Inflammatory macrophage (primary cell): ENCODE measurements around the gene TKT.

Experiments
- DNase-seq, 2 donors: peaks; one replicate each; pipeline ENCODE4 v3.0.0-alpha.2; 2020 to 2022

Gene TKT

GRCh38 chr3:53239800-53240199, 16.0 kb downstream of the TKT start:
- peak in 1 of 2 donors; percentile 66 for DNase-seq

GRCh38 chr3:53238886-53239285, 16.9 kb downstream of the TKT start:
- DNase-seq: peak in 1 of 2 donors; percentile 80

GRCh38 chr3:53238051-53238850, 17.6 kb downstream of the TKT start:
- peak in 1 of 2 donors; percentile 54 for DNase-seq

DNA sequence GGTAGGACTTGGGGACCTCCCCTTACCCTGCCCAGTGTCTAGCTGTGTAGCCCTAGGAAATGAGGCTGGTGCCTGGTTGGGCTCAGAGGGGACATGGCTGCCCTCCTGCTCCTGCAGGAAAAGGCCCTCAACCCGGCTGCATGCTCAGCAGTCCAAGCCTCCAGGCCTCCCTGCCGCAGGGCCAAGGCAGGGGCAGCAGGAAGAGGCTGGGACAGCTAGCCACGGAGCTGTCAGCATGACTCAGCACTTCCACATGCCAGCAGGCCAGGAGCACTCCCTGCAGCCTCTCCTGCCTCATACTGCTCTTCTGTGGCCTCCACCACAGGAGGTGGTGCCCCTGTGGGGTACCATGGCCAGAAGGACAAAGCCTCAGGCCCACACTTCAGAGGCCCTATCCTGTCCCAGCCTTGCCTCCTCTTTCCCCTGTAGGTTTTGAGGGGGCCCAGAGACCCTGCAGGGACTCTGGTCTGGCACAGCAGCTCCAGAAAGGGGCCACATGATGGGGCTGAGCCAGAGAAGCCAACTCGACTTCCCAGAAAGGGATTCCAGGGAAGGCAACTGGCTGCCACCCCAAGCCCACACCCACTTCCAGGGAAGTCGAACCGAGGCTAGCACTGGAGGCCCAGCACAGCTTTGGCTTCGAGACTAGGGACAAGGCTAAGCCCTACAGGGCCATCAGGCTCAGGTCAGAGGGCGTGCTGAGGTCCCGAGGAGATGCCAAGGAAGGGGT, 19.5 kb downstream of the TKT start:
- peak; percentile 59 to 84 for DNase-seq

- DNase-seq: no peak
Measured at GRCh38 chr3:53235545-53235944, 20.3 kb downstream of the TKT start.

DNA sequence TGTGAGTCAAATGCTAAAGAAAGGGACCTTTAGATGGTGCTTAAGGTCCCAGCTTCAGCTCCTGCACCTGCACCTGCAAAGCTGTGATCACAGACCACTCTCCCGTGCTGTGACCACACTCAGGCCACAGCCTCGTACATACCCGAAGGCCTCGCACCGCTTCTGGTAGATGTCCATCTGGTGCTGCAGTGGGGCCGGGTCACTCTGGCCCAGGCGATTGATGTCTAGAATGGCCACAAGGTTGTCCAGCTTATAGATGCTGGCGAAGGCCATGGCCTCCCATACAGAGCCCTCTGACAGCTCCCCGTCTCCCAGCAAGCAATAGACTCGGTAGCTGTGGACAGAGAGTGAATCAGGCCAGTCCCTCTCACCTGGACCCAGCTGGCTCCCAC, 21.0 kb downstream of the TKT start:
- no peak for DNase-seq

- DNase-seq: no peak
Measured at GRCh38 chr3:53234130-53234840, 21.5 kb downstream of the TKT start.

DNA sequence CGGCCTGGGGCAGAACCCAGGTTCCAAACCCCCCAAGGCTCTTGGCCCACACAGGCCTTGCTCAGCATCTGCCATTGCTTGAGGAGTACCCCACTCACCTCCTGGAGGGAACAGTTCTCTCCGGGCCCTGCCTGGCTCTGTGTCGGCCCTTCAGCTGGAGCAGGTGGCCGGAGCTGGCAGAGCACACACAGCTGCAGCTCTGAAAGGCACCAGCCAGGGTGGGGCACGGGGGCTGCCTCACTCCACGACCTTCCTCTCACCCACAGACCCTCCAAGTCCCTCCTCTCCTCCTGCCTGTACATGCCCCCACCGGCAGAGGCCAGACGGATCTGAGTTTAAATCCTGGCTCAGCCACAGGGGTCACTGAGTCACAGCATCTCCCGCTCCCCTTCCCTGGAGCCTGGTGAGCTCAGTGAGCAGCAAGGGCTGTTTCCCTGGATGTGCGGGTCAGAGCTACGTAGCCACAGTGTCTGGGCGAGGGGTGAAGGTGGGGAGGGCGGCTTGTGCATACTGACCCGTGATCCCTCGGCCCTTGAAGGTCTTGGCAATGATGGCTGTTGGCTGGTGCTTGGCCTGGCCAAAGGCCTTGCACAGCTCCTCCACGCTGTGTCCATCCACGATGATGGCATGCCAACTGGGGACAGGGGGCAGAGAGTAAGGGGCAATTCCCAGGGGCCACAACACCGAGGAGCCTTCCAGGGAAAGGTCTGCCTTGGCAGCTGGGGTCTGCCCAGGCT, 23.0 kb downstream of the TKT start:
- no peak for DNase-seq

- no peak for DNase-seq
Measured at GRCh38 chr3:53231532-53232511, 24.0 kb downstream of the TKT start.

DNA sequence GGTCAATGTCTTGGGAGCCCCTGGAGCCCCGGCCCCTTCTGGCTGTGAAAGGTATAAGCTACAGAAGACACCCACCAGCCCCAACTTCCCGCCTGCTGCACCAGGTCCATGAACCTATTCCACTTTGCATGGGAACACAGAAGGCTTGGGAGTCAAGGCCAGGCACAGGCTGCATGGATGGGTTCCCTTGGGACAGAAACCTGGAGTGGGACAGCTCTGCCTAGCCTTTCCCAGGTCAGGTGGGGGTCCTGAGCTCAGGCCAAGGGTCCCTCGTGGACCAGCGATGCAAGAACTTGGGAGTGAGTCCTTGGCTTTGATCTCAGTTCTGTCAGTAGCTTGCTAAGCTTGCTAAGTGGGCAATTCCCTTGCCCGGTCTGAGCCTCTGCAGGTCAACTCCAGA, 25.0 kb downstream of the TKT start:
- DNase-seq: no peak

- DNase-seq: no peak
Measured at GRCh38 chr3:53230041-53230621, 25.7 kb downstream of the TKT start.

DNA sequence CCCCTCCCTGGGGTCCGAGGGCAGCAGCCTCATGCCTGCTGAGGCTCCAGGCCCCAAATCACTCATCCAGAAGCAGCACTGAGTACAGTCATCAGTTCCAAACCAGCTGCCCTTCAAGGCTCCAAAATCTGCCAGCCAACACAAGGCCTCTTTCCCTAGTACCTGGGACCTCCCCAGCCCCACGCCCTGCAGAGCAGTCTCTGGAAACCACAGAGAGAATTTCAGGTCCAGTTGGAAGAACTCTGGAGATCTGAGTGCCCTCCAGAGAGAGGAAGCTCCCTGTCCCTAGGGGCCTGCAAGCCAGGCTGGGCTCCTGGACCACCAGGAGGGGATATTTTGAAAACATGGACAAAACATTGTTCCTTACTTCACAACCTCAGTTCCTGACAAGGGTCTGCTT, 26.2 kb downstream of the TKT start:
- no peak for DNase-seq

DNA sequence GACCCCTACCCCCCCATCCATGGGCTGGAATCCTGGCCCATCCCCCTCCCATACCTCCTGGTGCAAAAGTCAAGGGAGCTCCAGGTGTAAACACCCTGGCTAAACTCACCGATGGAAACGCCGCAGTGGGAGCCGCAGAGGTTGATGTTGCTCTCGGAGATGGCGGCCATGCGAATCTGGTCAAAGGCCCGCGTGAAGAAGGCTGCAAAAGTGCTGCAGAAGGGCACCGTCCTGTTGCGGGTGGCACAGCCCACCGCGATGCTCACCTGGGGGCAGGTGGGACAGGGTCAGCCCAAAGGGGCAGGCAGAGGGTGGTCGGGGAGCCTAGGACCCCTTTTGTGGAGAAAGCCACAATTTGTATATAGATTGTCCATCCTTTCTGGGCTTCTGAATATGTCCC, 26.7 kb downstream of the TKT start:
- DNase-seq: no peak

GRCh38 chr3:53227993-53228885, 27.6 kb downstream of the TKT start:
- no peak for DNase-seq

GRCh38 chr3:53226841-53227407, 28.9 kb downstream of the TKT start:
- no peak for DNase-seq

DNA sequence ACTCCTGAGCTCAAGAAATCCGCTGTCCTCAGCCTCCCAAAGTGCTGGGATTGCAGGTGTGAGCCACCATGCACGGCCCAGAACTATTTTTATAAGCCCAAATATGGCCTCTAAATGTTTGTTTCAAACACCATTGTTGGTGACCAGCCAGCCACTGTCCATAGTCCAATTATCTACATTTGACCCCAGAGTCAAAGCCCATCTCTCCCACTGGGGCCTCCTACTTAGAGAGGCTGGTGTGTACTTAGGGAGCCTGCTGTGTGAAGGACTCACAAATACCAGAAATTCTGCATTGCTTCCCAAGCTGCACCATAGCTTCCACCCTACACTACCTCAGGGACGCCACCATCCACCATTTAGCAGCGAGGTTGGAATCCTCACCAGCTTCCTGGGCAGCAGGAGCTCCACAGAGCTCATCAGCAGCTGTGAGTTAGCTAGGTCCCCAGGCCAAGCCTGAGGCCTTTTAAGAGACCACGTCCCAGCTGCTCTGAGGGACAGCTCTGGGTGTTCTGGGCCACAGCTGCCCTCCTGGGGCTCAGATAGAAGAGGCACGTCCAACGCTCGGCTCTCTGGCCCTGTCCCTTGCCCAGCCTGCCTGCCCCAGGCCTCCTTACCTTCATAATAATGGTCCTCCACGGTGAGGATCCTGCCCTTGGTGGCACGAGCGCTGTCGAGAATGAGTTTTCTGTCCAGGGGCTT, 29.5 kb downstream of the TKT start:
- DNase-seq: no peak

GRCh38 chr3:53225651-53226050, 30.2 kb downstream of the TKT start:
- no peak for DNase-seq

DNA sequence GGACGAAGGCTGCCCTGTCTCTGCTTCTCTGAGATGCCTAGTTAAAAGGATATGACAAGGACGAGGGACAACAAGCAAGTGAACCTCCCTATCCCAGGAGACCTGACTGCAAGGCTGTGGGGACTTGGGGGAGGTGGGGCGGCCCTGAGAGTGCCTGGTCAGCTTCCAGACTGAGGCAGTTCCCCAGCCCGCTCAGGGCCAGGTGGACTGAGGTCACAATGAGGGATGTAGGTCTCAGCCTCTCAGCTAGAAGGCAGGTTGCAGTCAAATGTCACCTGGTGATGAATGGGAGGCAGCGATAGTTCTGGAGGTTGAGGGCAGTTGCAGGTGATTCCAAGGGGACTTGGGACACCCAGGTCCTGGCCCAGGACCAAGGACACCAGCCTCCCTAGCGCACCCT, 30.6 kb downstream of the TKT start:
- DNase-seq: no peak

- DNase-seq: no peak
Measured at GRCh38 chr3:53224536-53224935, 31.3 kb downstream of the TKT start.
